HK-2 (cell line): ENCODE data around the gene ARSG.
"Not testable (repeated sequence)": the region's sequence is repeated elsewhere in the genome, so short reads cannot be mapped to it uniquely, and the experiment has no call there.

Source experiments
- DNase-seq: peaks from one replicate; pipeline ENCODE4 v3.0.0-alpha.2; 2018; ENCODE audit not compliant: unreplicated experiment

The ARSG gene

GRCh38 chr17:68397108-68397536, 105.8 kb downstream of the ARSG start:
- DNase-seq: no peak

- DNase-seq: peak; percentile 50
Observed at GRCh38 chr17:68398691-68399637, 107.7 kb downstream of the ARSG start.

GRCh38 chr17:68399638-68400403, 108.5 kb downstream of the ARSG start:
- DNase-seq: no peak

- no peak for DNase-seq
Observed at GRCh38 chr17:68400404-68400735, 109.1 kb downstream of the ARSG start.

- no peak for DNase-seq
Observed at GRCh38 chr17:68401288-68401687, 110.0 kb downstream of the ARSG start.

- no peak for DNase-seq
Observed at GRCh38 chr17:68403122-68403521, 111.8 kb downstream of the ARSG start.

GRCh38 chr17:68403837-68404236, 112.5 kb downstream of the ARSG start:
- DNase-seq: not testable (repeated sequence)

- not testable (repeated sequence) for DNase-seq
Observed at GRCh38 chr17:68407656-68408055, 116.4 kb downstream of the ARSG start.

- DNase-seq: not testable (repeated sequence)
Observed at GRCh38 chr17:68413597-68414560, 122.6 kb downstream of the ARSG start.

GRCh38 chr17:68414901-68415300, 123.6 kb downstream of the ARSG start:
- DNase-seq: not testable (repeated sequence)

- DNase-seq: no peak
Observed at GRCh38 chr17:68417317-68417716, 126.0 kb downstream of the ARSG start.

GRCh38 chr17:68418876-68419275, 127.6 kb downstream of the ARSG start:
- no peak for DNase-seq

GRCh38 chr17:68420065-68420464, 128.8 kb downstream of the ARSG start:
- DNase-seq: no peak

GRCh38 chr17:68421486-68421885, 130.2 kb downstream of the ARSG start:
- no peak for DNase-seq

- DNase-seq: no peak
Observed at GRCh38 chr17:68422821-68423220, 131.5 kb downstream of the ARSG start.

GRCh38 chr17:68423251-68423650, 132.0 kb downstream of the ARSG start:
- no peak for DNase-seq

GRCh38 chr17:68424203-68424602, 132.9 kb downstream of the ARSG start:
- no peak for DNase-seq

- no peak for DNase-seq
Observed at GRCh38 chr17:68424861-68425260, 133.6 kb downstream of the ARSG start.

GRCh38 chr17:68425979-68426378, 134.7 kb downstream of the ARSG start:
- DNase-seq: no peak

GRCh38 chr17:68427575-68427974, 136.3 kb downstream of the ARSG start:
- no peak for DNase-seq

GRCh38 chr17:68428498-68429172, 137.3 kb downstream of the ARSG start:
- DNase-seq: no peak
